OCI-LY7 (cell line): ENCODE measurements around the gene MUC22. TPM values are rescaled to one million over a fixed set of nuclear protein-coding genes. Genes with fewer than 3 reads are reported as not detected.
"Not testable (repeated sequence)": the region's sequence is repeated elsewhere in the genome, so short reads cannot be mapped to it uniquely, and the experiment has no call there.

Experiments used
- BruUV-seq: library from RNA; stranded (reverse); fragments of 400-500 nt; replicated peaks from 2 replicates; lab custom pipeline; 2021; lab: Mats Ljungman, UMichigan
- CTCF ChIA-PET: fragments of 300-600 bp; sonication (Branson Sonifier 250); formaldehyde crosslinking; loops from one replicate; lab custom pipeline; 2022; ENCODE audit warnings: antibody characterized with exemption; ENCODE audit not compliant: unreplicated experiment; lab: Charles Lee
- POLR2A ChIA-PET: fragments of 300-600 bp; sonication (Branson Sonifier 250); formaldehyde crosslinking; loops from one replicate; lab custom pipeline; 2022; ENCODE audit warnings: antibody characterized with exemption; lab: Charles Lee
- DNase-seq: peaks from one replicate; pipeline ENCODE4 v3.0.0-alpha.2; 2015; ENCODE audit warnings: low spot score
- H2AFZ ChIP-seq: fragments of 200-600 bp; sonication (generic), shearing (Covaris generic); 2 replicates; pipeline ENCODE4 v1.6.1; 2014; ENCODE audit warnings: mild to moderate bottlenecking, antibody characterized with exemption, low read length, moderate library complexity
- H3K27ac ChIP-seq: fragments of 200-600 bp; sonication (generic); 2 replicates; pipeline ENCODE4 v1.5.1; 2014; ENCODE audit warnings: mixed run types, low read depth, mild to moderate bottlenecking, moderate library complexity, low read length, inconsistent platforms; ENCODE audit not compliant: poor library complexity, severe bottlenecking
- H3K36me3 ChIP-seq: fragments of 200-600 bp; sonication (generic); 2 replicates; pipeline ENCODE4 v1.6.1; 2014; ENCODE audit warnings: mild to moderate bottlenecking, antibody characterized with exemption, low read length, moderate library complexity, mixed read lengths; ENCODE audit not compliant: insufficient read depth
- H3K4me1 ChIP-seq: fragments of 200-600 bp; sonication (generic); 2 replicates; pipeline ENCODE4 v1.5.1; 2014; ENCODE audit warnings: mild to moderate bottlenecking, low read length; ENCODE audit not compliant: insufficient read depth, poor library complexity, severe bottlenecking
- H3K4me2 ChIP-seq: fragments of 200-600 bp; sonication (generic); 2 replicates; pipeline ENCODE4 v1.6.1; 2014; ENCODE audit warnings: mild to moderate bottlenecking, low read length
- H3K4me3 ChIP-seq: fragments of 200-600 bp; sonication (generic); 2 replicates; pipeline ENCODE4 v1.5.1; 2014; ENCODE audit warnings: mild to moderate bottlenecking, low read depth, low read length; ENCODE audit not compliant: poor library complexity, severe bottlenecking
- H3K79me2 ChIP-seq: fragments of 200-600 bp; sonication (generic); 2 replicates; pipeline ENCODE4 v1.6.1; 2016; ENCODE audit warnings: low read depth, mild to moderate bottlenecking, low read length, moderate library complexity, mixed read lengths; ENCODE audit not compliant: insufficient read depth
- H3K9me2 ChIP-seq: fragments of 200-600 bp; sonication (generic); 2 replicates; pipeline ENCODE4 v1.6.1; 2016; ENCODE audit warnings: mild to moderate bottlenecking, low read length, mixed read lengths; ENCODE audit not compliant: insufficient read depth
- H3K9me3 ChIP-seq: fragments of 200-600 bp; sonication (generic); 2 replicates; pipeline ENCODE4 v1.6.1; 2014; ENCODE audit warnings: mild to moderate bottlenecking, mixed run types, low read length, mixed read lengths
- H4K20me1 ChIP-seq: fragments of 200-600 bp; sonication (generic); 2 replicates; pipeline ENCODE4 v1.6.1; 2014; ENCODE audit warnings: mild to moderate bottlenecking, antibody characterized with exemption, low read length, moderate library complexity, mixed read lengths; ENCODE audit not compliant: insufficient read depth
- CTCF ChIP-seq: fragments of 200-600 bp; sonication (generic); conservative IDR thresholded peaks from 2 replicates; pipeline ENCODE4 v1.5.1; 2014; ENCODE audit warnings: mild to moderate bottlenecking, antibody characterized with exemption, low read length, moderate library complexity, mixed read lengths
- EZH2phosphoT487 ChIP-seq: fragments of 200-600 bp; sonication (generic); IDR thresholded peaks from 2 replicates; pipeline ENCODE4 v1.6.1; 2018; ENCODE audit warnings: low read depth, borderline replicate concordance, mild to moderate bottlenecking, mixed run types, antibody characterized with exemption, low read length, moderate library complexity, mixed read lengths
- intact Hi-C: fragments of 100-400 bp; cut with micrococcal nuclease; formaldehyde crosslinking; loops from one replicate; pipeline ENCODE4 v1.10.0; 2022; ENCODE audit not compliant: unreplicated experiment
- total RNA-seq, 2 experiments: library from RNA; depleted of rRNA in 1 of 2; stranded (reverse); fragments of >200 nt in 1 of 2; shearing (Covaris generic) in 1 of 2; gene quantifications; 2 replicates each; pipeline ENCODE4 v1.2.3, GENCODE V29; 2014 to 2022

The MUC22 gene
- total RNA-seq, 2 experiments from 2014 or later: not detected

DNA sequence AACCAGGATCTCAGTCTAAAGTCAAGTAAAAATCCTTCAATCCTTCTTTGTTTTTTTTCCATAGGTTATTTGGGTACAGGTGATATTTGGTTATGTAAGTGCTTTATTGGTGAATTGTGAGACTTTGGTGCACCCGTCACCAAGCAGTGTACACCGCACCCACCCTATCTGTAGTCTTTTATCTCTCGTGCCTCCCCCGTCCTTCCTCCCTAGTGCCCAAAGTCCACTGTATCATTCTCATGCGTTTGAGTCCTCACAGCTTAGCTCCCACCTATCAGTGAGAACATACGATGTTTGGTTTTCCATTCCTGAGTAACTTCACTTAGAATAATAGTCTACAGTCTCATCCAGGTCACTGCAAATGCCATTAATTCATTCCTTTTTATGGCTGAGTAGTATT, 879 bp downstream of the MUC22 start:
- TF ChIP-seq CTCF (no peak), EZH2phosphoT487 (no peak)
- peaks cover 8% of the 10 kb centered on the region; the same call in 1 of the 2 replicates for H3K9me3 ChIP-seq
- H3K4me3 ChIP-seq: no peak overlapping the region
- H3K4me1 ChIP-seq: no peaks in the 10 kb centered on the region
- no peak for DNase-seq
- intact Hi-C loops: no loop called here
- H3K79me2 ChIP-seq: no peaks in the 10 kb centered on the region
- no peak overlapping the region for H3K4me2 ChIP-seq
- H4K20me1 ChIP-seq: no peaks in the 10 kb centered on the region
- H3K9me2 ChIP-seq: no peaks in the 10 kb centered on the region
- H2AFZ ChIP-seq: no peak overlapping the region
- no peaks in the 10 kb centered on the region for H3K36me3 ChIP-seq
- ChIA-PET CTCF (no interaction called here), POLR2A (no interaction called here)
- no peak overlapping the region for H3K27ac ChIP-seq
- no TSS peak for BruUV-seq

DNA sequence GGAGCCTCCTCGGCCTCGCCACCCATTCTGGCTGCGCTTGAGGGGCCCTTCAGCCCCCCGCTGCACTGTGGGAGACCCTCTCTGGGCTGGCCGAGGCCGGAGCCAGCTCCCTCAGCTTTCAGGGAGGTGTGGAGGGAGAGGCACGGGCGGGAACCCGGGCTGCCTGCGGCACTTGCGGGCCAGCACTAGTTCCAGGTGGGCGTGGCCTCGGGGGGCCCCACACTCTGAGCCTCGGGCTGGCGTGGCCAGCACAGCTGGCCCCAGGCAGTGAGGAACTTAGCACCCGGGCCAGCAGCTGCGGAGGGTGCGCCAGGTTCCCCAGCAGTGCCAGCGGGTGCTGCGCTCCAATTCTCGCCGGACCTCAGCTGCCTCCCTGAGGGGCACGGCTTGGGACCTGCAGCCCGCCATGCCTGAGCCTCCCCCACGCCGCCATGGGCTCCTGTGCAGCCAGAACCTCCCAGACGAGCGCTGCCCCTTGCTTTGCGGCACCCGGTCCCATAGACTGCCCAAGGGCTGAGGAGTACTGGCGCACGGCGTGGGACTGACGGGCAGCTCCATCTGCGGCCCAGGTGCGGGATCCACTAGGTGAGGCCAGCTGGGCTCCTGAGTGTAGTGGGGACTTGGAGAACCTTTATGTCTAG, 6.5 kb downstream of the MUC22 start:
- CTCF ChIA-PET: no interaction called here
- BruUV-seq: no TSS peak
- no peaks in the 10 kb centered on the region for H3K9me2 ChIP-seq
- H3K4me1 ChIP-seq: peaks cover 9% of the 10 kb centered on the region
- intact Hi-C loops: no loop called here
- H4K20me1 ChIP-seq: no peaks in the 10 kb centered on the region
- H3K4me3 ChIP-seq: no peak overlapping the region
- H3K9me3 ChIP-seq: peaks cover 8% of the 10 kb centered on the region; the same call in 1 of the 2 replicates
- TF ChIP-seq CTCF (no peak), EZH2phosphoT487 (no peak)
- POLR2A ChIA-PET: no interaction called here
- H2AFZ ChIP-seq: no peak overlapping the region
- no peak overlapping the region for H3K4me2 ChIP-seq
- no peak for DNase-seq
- H3K36me3 ChIP-seq: no peaks in the 10 kb centered on the region
- H3K79me2 ChIP-seq: no peaks in the 10 kb centered on the region
- no peak overlapping the region for H3K27ac ChIP-seq

DNA sequence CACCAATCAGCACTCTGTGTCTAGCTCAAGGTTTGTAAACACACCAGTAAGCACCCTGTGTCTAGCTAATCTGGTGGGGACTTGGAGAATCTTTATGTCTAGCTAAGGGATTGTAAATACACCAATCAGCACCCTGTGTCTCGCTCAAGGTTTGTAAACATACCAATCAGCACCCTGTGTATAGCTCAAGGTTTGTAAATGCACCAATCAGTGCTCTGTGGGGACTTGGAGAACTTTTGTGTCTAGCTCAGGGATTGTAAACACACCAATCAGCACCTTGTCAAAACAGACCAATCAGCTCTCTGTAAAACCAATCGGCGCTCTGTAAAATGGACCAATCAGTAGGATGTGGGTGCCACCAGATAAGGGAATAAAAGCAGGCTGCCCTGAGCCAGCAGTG, 7.2 kb downstream of the MUC22 start:
- H3K4me2 ChIP-seq, H3K36me3 ChIP-seq, H3K79me2 ChIP-seq, intact Hi-C loops, H3K9me2 ChIP-seq, H3K9me3 ChIP-seq, H2AFZ ChIP-seq, H3K4me1 ChIP-seq, H4K20me1 ChIP-seq, H3K27ac ChIP-seq, CTCF ChIA-PET, BruUV-seq, H3K4me3 ChIP-seq, DNase-seq, POLR2A ChIA-PET: not testable (repeated sequence)
